GM12878 (cell line): Measurements from ENCODE around the gene TREH. TPM values are rescaled to one million over a fixed set of nuclear protein-coding genes. Genes with fewer than 3 reads are reported as not detected.

Source experiments
- ATAC-seq: fragments of 200-7000 bp; cut with Tn5 transposase; 3 replicates; pipeline ENCODE4 v1.9.1; 2020; ENCODE audit warnings: mild to moderate bottlenecking, moderate library complexity
- BruUV-seq: library from RNA; stranded (reverse); fragments of 400-500 nt; replicated peaks from 2 replicates; lab custom pipeline; 2021; lab: Mats Ljungman, UMichigan
- CTCF ChIA-PET: fragments of 300-600 bp; sonication (Branson Sonifier 250); formaldehyde crosslinking; extraction: SDS; loops from one replicate; lab custom pipeline; 2021; ENCODE audit warnings: inconsistent platforms; lab: Yijun Ruan, JAX
- POLR2A ChIA-PET: fragments of 350-600 bp; formaldehyde crosslinking; extraction: SDS; loops from one replicate; lab custom pipeline; 2021; ENCODE audit warnings: inconsistent platforms; lab: Charles Lee
- RAD21 ChIA-PET: fragments of 300-600 bp; sonication (Branson Sonifier 250); formaldehyde crosslinking; loops from one replicate; lab custom pipeline; 2023; ENCODE audit warnings: antibody characterized with exemption; ENCODE audit not compliant: unreplicated experiment; lab: Charles Lee
- SMC1A ChIA-PET: fragments of 300-600 bp; sonication (Branson Sonifier 250); formaldehyde crosslinking; loops from one replicate; lab custom pipeline; 2023; ENCODE audit not compliant: unreplicated experiment, uncharacterized antibody; lab: Charles Lee
- DNase-seq: peaks from one replicate; pipeline ENCODE4 v3.0.0-alpha.2; 2011; ENCODE audit warnings: low read depth, low spot score
- FAIRE-seq: peaks from 3 replicates; lab custom pipeline; 2011; peaks lifted over from hg19 to GRCh38; lab: Jason Lieb, UNC
- H2AFZ ChIP-seq: 2 replicates; pipeline ENCODE4 v1.6.0; 2011; ENCODE audit warnings: low read depth, low read length, control low read depth; ENCODE audit not compliant: control insufficient read depth
- H3K27ac ChIP-seq: 2 replicates; pipeline ENCODE4 v1.5.1; 2011; ENCODE audit warnings: control low read depth; ENCODE audit not compliant: control insufficient read depth, insufficient read depth
- H3K27me3 ChIP-seq, 2 experiments: replicated peaks in 1 of 2; 2 replicates each; pipeline versions ENCODE4 v1.6.0 to v1.6.1; 2011; ENCODE audit warnings: low read length in 1 of 2; ENCODE audit not compliant: control insufficient read depth in 2 of 2, insufficient read depth in 2 of 2
- H3K36me3 ChIP-seq, 2 experiments: 2 replicates each; pipeline ENCODE4 v1.5.1; 2011; ENCODE audit warnings: low read length in 1 of 2; ENCODE audit not compliant: control insufficient read depth in 2 of 2, insufficient read depth in 2 of 2
- H3K4me1 ChIP-seq: 2 replicates; pipeline ENCODE4 v1.6.1; 2011; ENCODE audit warnings: mild to moderate bottlenecking, low read length, moderate library complexity, mixed read lengths; ENCODE audit not compliant: control insufficient read depth, insufficient read depth
- H3K4me2 ChIP-seq: 2 replicates; pipeline ENCODE4 v1.6.0; 2011; ENCODE audit warnings: control low read depth; ENCODE audit not compliant: control insufficient read depth, insufficient read depth
- H3K4me3 ChIP-seq: fragments of 200-600 bp; sonication (generic); 2 replicates; pipeline ENCODE4 v1.5.1; 2016
- H3K79me2 ChIP-seq: 2 replicates; pipeline ENCODE4 v1.6.0; 2011; ENCODE audit warnings: low read length; ENCODE audit not compliant: control insufficient read depth, insufficient read depth
- H3K9ac ChIP-seq: 2 replicates; pipeline ENCODE4 v1.8.0; 2011; ENCODE audit warnings: low read length, control low read depth, mixed read lengths; ENCODE audit not compliant: control insufficient read depth, insufficient read depth
- H3K9me3 ChIP-seq: replicated peaks from 3 replicates; pipeline ENCODE4 v1.5.1; 2011; ENCODE audit warnings: mild to moderate bottlenecking, low read length; ENCODE audit not compliant: control insufficient read depth, insufficient read depth
- H4K20me1 ChIP-seq: 2 replicates; pipeline ENCODE4 v1.6.0; 2011; ENCODE audit not compliant: control insufficient read depth, insufficient read depth
- ATF3 ChIP-seq: IDR thresholded peaks from 2 replicates; pipeline ENCODE4 v1.6.1; 2011; ENCODE audit warnings: low read depth, mild to moderate bottlenecking, low read length, moderate library complexity, borderline replicate concordance; ENCODE audit errors: extremely low read depth
- BCL11A ChIP-seq: IDR thresholded peaks from 2 replicates; pipeline ENCODE4 v1.6.1; 2011; ENCODE audit warnings: low read depth, low read length
- CEBPZ ChIP-seq: fragments of 150-350 bp; IDR thresholded peaks from 2 replicates; pipeline ENCODE4 v1.6.1; 2016; ENCODE audit warnings: low read depth, low read length
- FOXK2 ChIP-seq: fragments of 450-650 bp; IDR thresholded peaks from 2 replicates; pipeline ENCODE4 v1.6.1; 2017; ENCODE audit warnings: mild to moderate bottlenecking, moderate library complexity
- MLLT1 ChIP-seq: fragments of 450-650 bp; IDR thresholded peaks from 2 replicates; pipeline ENCODE4 v1.6.1; 2016; ENCODE audit warnings: mild to moderate bottlenecking
- MTA3 ChIP-seq: IDR thresholded peaks from 2 replicates; pipeline ENCODE4 v1.6.1; 2012; ENCODE audit warnings: low read length, inconsistent platforms, borderline replicate concordance
- RFX5 ChIP-seq: IDR thresholded peaks from 2 replicates; pipeline ENCODE4 v1.6.1; 2011; ENCODE audit warnings: low read depth, low read length, improper control_type of control experiment
- SIN3A ChIP-seq: IDR thresholded peaks from 2 replicates; pipeline ENCODE4 v1.6.1; 2012; ENCODE audit warnings: low read depth, low read length, improper control_type of control experiment
- SMAD5 ChIP-seq: IDR thresholded peaks from 2 replicates; pipeline ENCODE4 v1.6.1; 2016; ENCODE audit warnings: antibody characterized with exemption, low read depth
- TCF7 ChIP-seq: IDR thresholded peaks from 2 replicates; pipeline ENCODE4 v1.6.1; 2014; ENCODE audit warnings: antibody characterized with exemption, borderline replicate concordance
- ZNF217 ChIP-seq: fragments of 450-650 bp; IDR thresholded peaks from 2 replicates; pipeline ENCODE4 v1.6.1; 2017; ENCODE audit warnings: antibody characterized with exemption, mild to moderate bottlenecking
- WGBS: methylation state at CpG from one replicate; pipeline ENCODE4 v1.1.6; 2016; ENCODE audit warnings: low lambda C conversion rate; ENCODE audit not compliant: insufficient replicate concordance, insufficient coverage; ENCODE audit errors: missing lambda C conversion rate; 5-methylcytosine and 5-hydroxymethylcytosine counted together
- in situ Hi-C: fragments of 300-500 bp; cut with MboI; formaldehyde crosslinking; loops from 9 replicates; pipeline ENCODE4 v1.14.3; 2018; ENCODE audit warnings: mixed read lengths
- intact Hi-C: fragments of 100-400 bp; cut with micrococcal nuclease; formaldehyde crosslinking; loops from one replicate; pipeline ENCODE4 v1.14.2; 2022; ENCODE audit not compliant: unreplicated experiment
- polyA plus RNA-seq, 11 experiments: library from polyadenylated mRNA; depleted of rRNA in 4 of 11; unstranded in 6 of 11; stranded (reverse) in 5 of 11; fragments of >200 nt; fragmentation: Nextera tagmentation in 4 of 11; fragmentation: Illumina TruSeq in 1 of 11; extraction: Ambion mirVana in 4 of 11; extraction: Trizol in 1 of 11; gene quantifications; 1 replicate in 1 of 11; 2 replicates in 10 of 11; pipeline versions ENCODE4 v1.2.1 to v1.2.3, GENCODE V29; 2011 to 2016; ENCODE audit warnings: inconsistent platforms in 2 of 11, missing spikeins in 2 of 11, low read depth in 1 of 11
- total RNA-seq, 4 experiments: library from RNA; depleted of rRNA in 3 of 4; stranded (reverse); fragments of >200 nt in 3 of 4; fragmentation: Illumina TruSeq in 1 of 4; extraction: Trizol in 1 of 4; gene quantifications; 2 replicates each; pipeline versions ENCODE4 v1.2.1 to v1.2.3, GENCODE V29; 2013 to 2021
- TF ChIP-seq, protein P1 (sequence below): fragments of 450-650 bp; IDR thresholded peaks from 2 replicates; pipeline ENCODE4 v1.6.1; 2018; ENCODE audit warnings: borderline replicate concordance, mild to moderate bottlenecking; ENCODE audit not compliant: partially characterized antibody
- TF ChIP-seq, protein P2 (sequence below): IDR thresholded peaks from 2 replicates; pipeline ENCODE4 v1.6.1; 2012; ENCODE audit warnings: mild to moderate bottlenecking, low read depth, low read length

TREH gene
- total and polyA plus RNA-seq, 10 of the 15 experiments (the other 5 are each of a cell fraction or from before 2014, with no cell fraction given) = not detected

GRCh38 chr11:118694185-118694584, 14.7 kb upstream of the TREH start:
- in situ Hi-C loops (no loop called here), intact Hi-C loops (loop anchor here (2.0 kb wide), 1 partner anchor 235 kb away; no protein-coding TSS in a partner anchor)
- Histone ChIP-seq H3K4me2 (no peak overlapping the region), H3K27ac (no peak overlapping the region), H3K27me3 (no peaks in the 10 kb centered on the region), H3K4me1 (peaks cover 54% of the 10 kb centered on the region), H3K4me3 (no peak overlapping the region), H3K36me3 (no peaks in the 10 kb centered on the region), H2AFZ (no peak overlapping the region), H3K9me3 (peaks cover 9% of the 10 kb centered on the region; the same call in 2 of the 3 replicates), H4K20me1 (no peaks in the 10 kb centered on the region), H3K9ac (no peak overlapping the region), H3K79me2 (no peaks in the 10 kb centered on the region)
- DNase-seq (no peak), FAIRE-seq (no peak), ATAC-seq (no peak)
- ChIA-PET CTCF (interaction anchor here (0.7 to 5.8 kb wide), 8 partner anchors 11 to 263 kb away, joined by 3 to 68 read pairs (median 4); partner anchors contain the start of genes CXCR5 and DDX6), SMC1A (interaction anchor here (1.0 to 2.8 kb wide), 7 partner anchors 53 to 263 kb away, joined by 3 to 11 read pairs (median 4); partner anchors contain the start of gene CXCR5), POLR2A (interaction anchor here (0.7 to 1.5 kb wide), 3 partner anchors 98 to 201 kb away, joined by 3 read pairs; partner anchors contain the start of gene CXCR5), RAD21 (interaction anchor here (0.5 to 4.2 kb wide), 4 partner anchors 95 to 928 kb away, joined by 3 to 26 read pairs (median 5); partner anchors contain the start of gene DDX6)
- no TSS peak for BruUV-seq
- 95% methylated on average over 8 of the region's 8 CpGs for WGBS
- TF ChIP-seq ZNF217 (no peak), BCL11A (no peak), MTA3 (no peak), FOXK2 (no peak), TCF7 (no peak), SMAD5 (no peak), ATF3 (no peak), MLLT1 (no peak), SIN3A (no peak), CEBPZ (no peak), RFX5 (no peak)
- TF ChIP-seq, protein P1, sequence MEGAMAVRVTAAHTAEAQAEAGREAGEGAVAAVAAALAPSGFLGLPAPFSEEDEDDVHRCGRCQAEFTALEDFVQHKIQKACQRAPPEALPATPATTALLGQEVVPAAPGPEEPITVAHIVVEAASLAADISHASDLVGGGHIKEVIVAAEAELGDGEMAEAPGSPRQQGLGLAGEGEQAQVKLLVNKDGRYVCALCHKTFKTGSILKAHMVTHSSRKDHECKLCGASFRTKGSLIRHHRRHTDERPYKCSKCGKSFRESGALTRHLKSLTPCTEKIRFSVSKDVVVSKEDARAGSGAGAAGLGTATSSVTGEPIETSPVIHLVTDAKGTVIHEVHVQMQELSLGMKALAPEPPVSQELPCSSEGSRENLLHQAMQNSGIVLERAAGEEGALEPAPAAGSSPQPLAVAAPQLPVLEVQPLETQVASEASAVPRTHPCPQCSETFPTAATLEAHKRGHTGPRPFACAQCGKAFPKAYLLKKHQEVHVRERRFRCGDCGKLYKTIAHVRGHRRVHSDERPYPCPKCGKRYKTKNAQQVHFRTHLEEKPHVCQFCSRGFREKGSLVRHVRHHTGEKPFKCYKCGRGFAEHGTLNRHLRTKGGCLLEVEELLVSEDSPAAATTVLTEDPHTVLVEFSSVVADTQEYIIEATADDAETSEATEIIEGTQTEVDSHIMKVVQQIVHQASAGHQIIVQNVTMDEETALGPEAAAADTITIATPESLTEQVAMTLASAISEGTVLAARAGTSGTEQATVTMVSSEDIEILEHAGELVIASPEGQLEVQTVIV = no peak
- TF ChIP-seq, protein P2, sequence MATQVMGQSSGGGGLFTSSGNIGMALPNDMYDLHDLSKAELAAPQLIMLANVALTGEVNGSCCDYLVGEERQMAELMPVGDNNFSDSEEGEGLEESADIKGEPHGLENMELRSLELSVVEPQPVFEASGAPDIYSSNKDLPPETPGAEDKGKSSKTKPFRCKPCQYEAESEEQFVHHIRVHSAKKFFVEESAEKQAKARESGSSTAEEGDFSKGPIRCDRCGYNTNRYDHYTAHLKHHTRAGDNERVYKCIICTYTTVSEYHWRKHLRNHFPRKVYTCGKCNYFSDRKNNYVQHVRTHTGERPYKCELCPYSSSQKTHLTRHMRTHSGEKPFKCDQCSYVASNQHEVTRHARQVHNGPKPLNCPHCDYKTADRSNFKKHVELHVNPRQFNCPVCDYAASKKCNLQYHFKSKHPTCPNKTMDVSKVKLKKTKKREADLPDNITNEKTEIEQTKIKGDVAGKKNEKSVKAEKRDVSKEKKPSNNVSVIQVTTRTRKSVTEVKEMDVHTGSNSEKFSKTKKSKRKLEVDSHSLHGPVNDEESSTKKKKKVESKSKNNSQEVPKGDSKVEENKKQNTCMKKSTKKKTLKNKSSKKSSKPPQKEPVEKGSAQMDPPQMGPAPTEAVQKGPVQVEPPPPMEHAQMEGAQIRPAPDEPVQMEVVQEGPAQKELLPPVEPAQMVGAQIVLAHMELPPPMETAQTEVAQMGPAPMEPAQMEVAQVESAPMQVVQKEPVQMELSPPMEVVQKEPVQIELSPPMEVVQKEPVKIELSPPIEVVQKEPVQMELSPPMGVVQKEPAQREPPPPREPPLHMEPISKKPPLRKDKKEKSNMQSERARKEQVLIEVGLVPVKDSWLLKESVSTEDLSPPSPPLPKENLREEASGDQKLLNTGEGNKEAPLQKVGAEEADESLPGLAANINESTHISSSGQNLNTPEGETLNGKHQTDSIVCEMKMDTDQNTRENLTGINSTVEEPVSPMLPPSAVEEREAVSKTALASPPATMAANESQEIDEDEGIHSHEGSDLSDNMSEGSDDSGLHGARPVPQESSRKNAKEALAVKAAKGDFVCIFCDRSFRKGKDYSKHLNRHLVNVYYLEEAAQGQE = no peak
